Right lobe of liver (tissue), 6 donors: ENCODE results near the gene FOXQ1. TPM values are rescaled to one million over a fixed set of nuclear protein-coding genes. Genes with fewer than 3 reads are reported as not detected.

Experiments
- ATAC-seq, 4 donors: fragments of 200-7000 bp; cut with Tn5 transposase; one replicate each; pipeline ENCODE4 v1.9.1; 2020; ENCODE audit warnings: mild to moderate bottlenecking in 4 of 4, moderate library complexity in 4 of 4
- DNase-seq, 3 donors: peaks; one replicate each; pipeline ENCODE4 v3.0.0-alpha.2; 2020
- H3K27ac ChIP-seq, 3 donors: fragments of 200-600 bp; one replicate each; pipeline ENCODE4 v1.8.0; 2022
- H3K27me3 ChIP-seq, 2 donors: fragments of 200-600 bp; one replicate each; pipeline ENCODE4 v1.8.0; 2022
- H3K36me3 ChIP-seq, 4 donors: fragments of 200-600 bp; sonication (generic) in 1 of 4; one replicate each; pipeline versions ENCODE4 v1.5.1 to v1.8.0; 2017 to 2022; ENCODE audit warnings: control low read depth in 1 of 4
- H3K4me1 ChIP-seq, 4 donors: fragments of 200-600 bp; sonication (generic) in 1 of 4; one replicate each; pipeline versions ENCODE4 v1.5.1 to v1.8.0; 2017 to 2022; ENCODE audit warnings: control low read depth in 1 of 4
- H3K4me3 ChIP-seq, 3 donors: fragments of 200-600 bp; one replicate each; pipeline ENCODE4 v1.8.0; 2022
- H3K9me3 ChIP-seq, 4 donors: fragments of 200-600 bp; sonication (generic) in 1 of 4; one replicate each; pipeline versions ENCODE4 v1.5.1 to v1.8.0; 2017 to 2022; ENCODE audit warnings: control low read depth in 1 of 4
- POLR2A ChIP-seq: fragments of 450-650 bp; IDR thresholded peaks from one replicate; pipeline ENCODE4 v1.6.1; 2017; ENCODE audit warnings: antibody characterized with exemption, mild to moderate bottlenecking
- WGBS: methylation state at CpG from one replicate; pipeline ENCODE4 v1.1.6; 2018; ENCODE audit warnings: low coverage, low lambda C conversion rate; ENCODE audit not compliant: insufficient coverage; ENCODE audit errors: missing lambda C conversion rate; 5-methylcytosine and 5-hydroxymethylcytosine counted together
- intact Hi-C, 2 donors: fragments of 100-400 bp; cut with DNase I; formaldehyde crosslinking; loops; one replicate each; pipeline versions ENCODE4 v1.11.2 to v1.14.1; 2022
- total RNA-seq, 6 experiments: library from RNA; depleted of rRNA in 2 of 6; stranded (reverse); fragments of >200 nt in 2 of 6; fragmentation: NEBNext Ultra II Directional in 3 of 6; extraction: Animal tissue kit (Norgen Biotek cat#: 25700) in 3 of 6; gene quantifications; one replicate each; pipeline versions ENCODE4 v1.1.0 to v1.2.4, GENCODE V29; 2016 to 2023
- TF ChIP-seq, protein P1 (sequence below), 4 donors: fragments of 200-600 bp in 3 of 4; fragments of 450-650 bp in 1 of 4; IDR thresholded peaks; one replicate each; pipeline versions ENCODE4 v1.5.1 to v1.8.0; 2016 to 2022; ENCODE audit warnings: antibody characterized with exemption in 4 of 4, mild to moderate bottlenecking in 2 of 4
- donor health status: DM: no; HTN: yes; CAD: no.
- donor health status: DM: no; HTN: no; CAD: no.
- donor health status: DM: no; HTN: no; CAD: no.
- donor health status: DM: no; HTN: yes; CAD: no.
- donor health status: DM: no; HTN: yes; CAD: no.

The FOXQ1 gene
- total RNA-seq, 6 experiments from 2014 or later: 0.12 to 4.0 (median 0.23) TPM

DNA sequence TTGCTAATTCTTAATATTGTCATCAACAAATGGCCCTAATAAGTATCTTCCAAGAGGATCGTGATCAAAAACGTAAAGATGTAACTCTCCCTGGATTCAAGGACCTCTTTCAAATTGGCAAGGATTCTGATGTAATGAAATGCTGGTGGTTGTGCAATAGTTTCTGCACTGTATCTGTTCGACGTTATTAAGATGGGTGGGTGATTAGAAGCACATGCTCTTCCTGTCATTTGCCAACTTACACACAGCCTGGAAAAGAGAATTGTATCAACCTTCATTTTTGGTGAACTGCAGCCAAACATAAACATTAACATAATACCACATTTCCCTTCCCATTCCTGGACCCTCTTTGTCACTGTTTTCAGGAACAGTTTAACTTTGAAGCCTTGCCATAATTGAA, 9.8 kb downstream of the FOXQ1 start:
- TF ChIP-seq, protein P1, sequence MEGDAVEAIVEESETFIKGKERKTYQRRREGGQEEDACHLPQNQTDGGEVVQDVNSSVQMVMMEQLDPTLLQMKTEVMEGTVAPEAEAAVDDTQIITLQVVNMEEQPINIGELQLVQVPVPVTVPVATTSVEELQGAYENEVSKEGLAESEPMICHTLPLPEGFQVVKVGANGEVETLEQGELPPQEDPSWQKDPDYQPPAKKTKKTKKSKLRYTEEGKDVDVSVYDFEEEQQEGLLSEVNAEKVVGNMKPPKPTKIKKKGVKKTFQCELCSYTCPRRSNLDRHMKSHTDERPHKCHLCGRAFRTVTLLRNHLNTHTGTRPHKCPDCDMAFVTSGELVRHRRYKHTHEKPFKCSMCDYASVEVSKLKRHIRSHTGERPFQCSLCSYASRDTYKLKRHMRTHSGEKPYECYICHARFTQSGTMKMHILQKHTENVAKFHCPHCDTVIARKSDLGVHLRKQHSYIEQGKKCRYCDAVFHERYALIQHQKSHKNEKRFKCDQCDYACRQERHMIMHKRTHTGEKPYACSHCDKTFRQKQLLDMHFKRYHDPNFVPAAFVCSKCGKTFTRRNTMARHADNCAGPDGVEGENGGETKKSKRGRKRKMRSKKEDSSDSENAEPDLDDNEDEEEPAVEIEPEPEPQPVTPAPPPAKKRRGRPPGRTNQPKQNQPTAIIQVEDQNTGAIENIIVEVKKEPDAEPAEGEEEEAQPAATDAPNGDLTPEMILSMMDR (IDR thresholded peaks at IDR 0.05): no peak
- no peak for TF ChIP-seq POLR2A
- Histone ChIP-seq H3K4me3 (no peak overlapping the region), H3K27me3 (no peaks in the 10 kb centered on the region), H3K36me3 (no peaks in the 10 kb centered on the region), H3K27ac (peak overlapping the region in 1 of 3 donors; percentile 66), H3K4me1 (peaks cover 0 to 36% (median 5%) of the 10 kb centered on the region in 4 donors), H3K9me3 (no peaks in the 10 kb centered on the region)
- intact Hi-C loops: no loop called here
- ATAC-seq: peak in 2 of 4 donors; percentile 22 to 23
- 12% methylated on average over 4 of the region's 4 CpGs for WGBS
- no peak for DNase-seq

DNA sequence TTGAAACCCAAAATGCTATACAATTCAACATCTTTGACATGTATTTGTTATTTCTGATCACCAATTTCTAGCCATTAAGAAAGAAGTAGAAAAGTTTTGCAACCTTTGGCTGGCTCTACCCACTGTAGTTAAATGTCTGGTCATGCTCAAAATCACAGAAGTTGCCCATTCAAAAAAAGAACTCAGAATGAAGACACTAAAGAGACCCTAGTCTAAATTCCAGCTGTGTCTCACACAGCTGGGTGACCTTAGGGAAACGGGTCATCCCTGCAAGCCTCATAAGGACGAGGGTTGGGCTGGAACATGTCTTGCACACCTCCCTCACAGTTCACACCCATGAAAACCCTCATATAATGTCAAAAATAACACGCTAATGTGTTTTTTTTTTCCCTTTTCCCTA, 10.3 kb downstream of the FOXQ1 start:
- no peak for TF ChIP-seq POLR2A
- TF ChIP-seq, protein P1 (IDR thresholded peaks at IDR 0.05): no peak
- Histone ChIP-seq H3K4me3 (no peak overlapping the region), H3K36me3 (no peaks in the 10 kb centered on the region), H3K4me1 (peaks cover 0 to 36% (median 5%) of the 10 kb centered on the region in 4 donors), H3K27me3 (no peaks in the 10 kb centered on the region), H3K27ac (peak overlapping the region; percentile 14 to 66 (median 29)), H3K9me3 (no peaks in the 10 kb centered on the region)
- ATAC-seq (peak in 1 of 4 donors; percentile 39), DNase-seq (no peak)
- intact Hi-C loops: no loop called here
- 53% methylated on average over 3 of the region's 3 CpGs for WGBS

DNA sequence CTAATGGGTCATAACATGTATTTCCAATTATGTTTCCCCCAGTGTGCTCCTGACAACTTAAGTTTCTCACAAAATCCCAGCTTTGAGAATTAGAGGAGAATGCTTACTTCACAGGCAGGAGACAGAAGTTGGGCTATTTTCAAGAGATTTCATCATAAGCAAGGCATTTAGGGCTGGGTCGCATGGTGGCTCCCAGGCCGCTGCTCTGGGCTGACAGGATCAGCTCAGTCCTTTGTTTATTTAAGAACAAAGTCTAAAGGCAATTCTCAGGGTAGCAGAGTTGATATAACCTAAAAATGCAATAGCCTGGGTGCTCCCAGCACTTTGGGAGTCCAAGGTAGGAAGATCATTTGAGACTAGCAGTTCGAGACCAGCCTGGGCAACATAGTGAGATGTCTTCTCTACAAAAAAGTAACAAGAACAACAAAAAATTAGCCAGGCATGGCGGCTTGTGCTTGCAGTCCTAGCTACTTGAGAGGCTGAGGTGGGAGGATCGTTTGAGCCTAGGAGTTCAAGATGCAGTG, 10.9 kb downstream of the FOXQ1 start:
- H3K36me3 ChIP-seq: no peaks in the 10 kb centered on the region
- intact Hi-C loops: no loop called here
- WGBS: 25% methylated on average over 5 of the region's 5 CpGs
- H3K9me3 ChIP-seq: no peaks in the 10 kb centered on the region
- H3K27ac ChIP-seq: peak overlapping the region; percentile 14 to 66 (median 29)
- H3K27me3 ChIP-seq: no peaks in the 10 kb centered on the region
- no peak overlapping the region for H3K4me3 ChIP-seq
- peaks cover 0 to 36% (median 5%) of the 10 kb centered on the region in 4 donors for H3K4me1 ChIP-seq
- DNase-seq (peak; percentile 68 to 84 (median 78)), ATAC-seq (peak; percentile 85 to 97 (median 93))
- TF ChIP-seq, protein P1 (IDR thresholded peaks at IDR 0.05): no peak
- no peak for TF ChIP-seq POLR2A

DNA sequence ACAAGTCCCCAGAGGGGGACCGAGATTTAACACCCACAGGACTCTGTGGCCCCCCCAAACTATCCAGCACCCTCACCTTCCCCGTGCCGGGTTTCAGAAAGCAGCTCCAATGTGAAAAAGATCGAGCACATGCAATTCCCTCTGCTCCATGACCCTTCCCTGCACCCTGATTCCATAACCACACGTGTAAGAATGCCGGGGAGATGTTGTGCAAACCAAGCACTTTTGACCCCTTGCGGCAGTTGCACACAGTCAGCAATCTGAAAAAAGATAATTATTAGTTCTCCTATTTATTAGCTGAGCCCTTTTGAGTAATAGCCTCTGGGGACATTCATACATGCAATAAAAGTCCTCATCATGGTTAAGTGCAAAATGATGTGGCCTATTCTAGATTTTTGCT, 13.0 kb downstream of the FOXQ1 start:
- H3K9me3 ChIP-seq: no peaks in the 10 kb centered on the region
- 35% methylated on average over 3 of the region's 7 CpGs for WGBS
- H3K4me1 ChIP-seq: peaks cover 0 to 36% (median 5%) of the 10 kb centered on the region in 4 donors
- no peak for DNase-seq
- ATAC-seq: peak in 2 of 4 donors; percentile 33 to 61
- H3K36me3 ChIP-seq: no peaks in the 10 kb centered on the region
- peak overlapping the region in 1 of 3 donors; percentile 43 for H3K27ac ChIP-seq
- intact Hi-C loops: no loop called here
- H3K27me3 ChIP-seq: no peaks in the 10 kb centered on the region
- H3K4me3 ChIP-seq: no peak overlapping the region
- TF ChIP-seq POLR2A: no peak

DNA sequence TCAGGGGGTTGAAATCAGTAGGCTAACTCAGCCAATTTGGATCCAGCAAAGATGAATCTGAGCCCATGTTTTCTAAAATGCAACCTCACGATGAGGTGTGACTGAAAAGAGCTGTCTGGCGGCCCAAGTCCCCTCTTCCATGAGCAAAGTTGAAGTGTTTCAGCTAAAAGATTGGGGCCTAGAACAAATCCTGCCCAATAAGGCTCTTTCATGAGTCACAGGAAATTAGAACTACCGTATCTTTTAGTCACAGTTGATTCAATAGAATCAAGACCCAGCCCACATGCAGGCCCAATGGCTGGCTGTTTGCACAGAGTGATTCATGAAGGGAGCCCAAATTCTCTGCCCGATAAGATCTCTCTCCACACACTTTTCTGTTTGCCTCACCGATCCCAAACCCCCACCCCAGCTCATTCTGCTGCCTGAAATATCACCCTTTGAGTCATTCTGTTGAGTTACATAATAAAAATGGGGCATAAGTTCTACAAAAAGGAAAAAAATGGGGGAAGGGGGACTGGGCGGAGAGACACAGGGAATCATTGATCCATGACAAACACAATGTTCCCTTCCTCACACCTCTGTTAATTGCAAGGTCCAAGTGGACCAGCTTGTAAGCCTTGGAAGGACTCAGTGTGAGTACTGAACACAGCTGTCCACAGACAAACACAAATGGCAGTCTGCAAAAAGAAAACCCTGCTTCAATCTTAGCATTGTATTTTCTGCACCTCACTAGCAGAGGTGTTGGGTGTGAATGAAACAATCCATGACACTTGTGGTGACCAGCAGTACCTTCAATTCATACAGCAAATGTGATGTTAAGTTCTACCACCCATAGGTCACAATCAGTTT, 13.8 kb downstream of the FOXQ1 start:
- DNase-seq: peak in 1 of 3 donors; percentile 67
- peak overlapping the region in 1 of 3 donors; percentile 18 for H3K27ac ChIP-seq

More for the DNA sequence above, 13.8 kb downstream of the FOXQ1 start:
- Histone ChIP-seq H3K4me1 (peaks cover 0 to 36% (median 5%) of the 10 kb centered on the region in 4 donors), H3K36me3 (no peaks in the 10 kb centered on the region), H3K9me3 (no peaks in the 10 kb centered on the region), H3K27me3 (no peaks in the 10 kb centered on the region), H3K4me3 (no peak overlapping the region)
- ATAC-seq: peak in 2 of 4 donors; percentile 29 to 81
- TF ChIP-seq, protein P1 (IDR thresholded peaks at IDR 0.05): no peak
- peak; percentile 10 for TF ChIP-seq POLR2A
- intact Hi-C loops: no loop called here
- WGBS: 32% methylated on average over 4 of the region's 6 CpGs
